Activated B cell treated with CpG ODN at 0.5 μM for 24 hours (primary cell): Measurements from ENCODE around the gene LCLAT1. TPM values are rescaled to one million over a fixed set of nuclear protein-coding genes. Genes with fewer than 3 reads are reported as not detected.
A peak's percentile ranks its signal among the peaks of the same experiment; 100 is the strongest.

Source experiments
- ATAC-seq: fragments of 200-7000 bp; cut with Tn5 transposase; one replicate; pipeline ENCODE4 v1.10.0; 2021; ENCODE audit warnings: low read depth, mild to moderate bottlenecking, moderate library complexity
- CTCF ChIA-PET: fragments of 350-600 bp; sonication (Branson Sonifier 250); formaldehyde crosslinking; loops from one replicate; lab custom pipeline; 2021; ENCODE audit warnings: antibody characterized with exemption; lab: Charles Lee
- POLR2A ChIA-PET: fragments of 350-600 bp; sonication (Branson Sonifier 250); formaldehyde crosslinking; loops from one replicate; lab custom pipeline; 2021; ENCODE audit warnings: antibody characterized with exemption; lab: Charles Lee
- DNase-seq: peaks from one replicate; pipeline ENCODE4 v3.0.0; 2022
- H3K27ac Mint-ChIP-seq: one replicate; pipeline ENCODE4 v1.8.0; 2020; ENCODE audit warnings: mixed read lengths
- H3K27me3 Mint-ChIP-seq: one replicate; pipeline ENCODE4 v1.8.0; 2021; ENCODE audit warnings: mixed read lengths
- H3K36me3 Mint-ChIP-seq: one replicate; pipeline ENCODE4 v1.8.0; 2021; ENCODE audit warnings: low read depth, mixed read lengths
- H3K4me1 Mint-ChIP-seq: one replicate; pipeline ENCODE4 v1.8.0; 2021; ENCODE audit warnings: mixed read lengths
- H3K4me3 Mint-ChIP-seq: one replicate; pipeline ENCODE4 v1.8.0; 2020; ENCODE audit warnings: mild to moderate bottlenecking, mixed read lengths
- H3K9me3 Mint-ChIP-seq: one replicate; pipeline ENCODE4 v1.8.0; 2020; ENCODE audit warnings: mixed read lengths
- CTCF ChIP-seq: fragments of 200-600 bp; IDR thresholded peaks from one replicate; pipeline ENCODE4 v1.8.0; 2022; ENCODE audit warnings: antibody characterized with exemption, mild to moderate bottlenecking
- intact Hi-C: fragments of 100-400 bp; cut with micrococcal nuclease; formaldehyde crosslinking; loops from one replicate; pipeline ENCODE4 v1.15.1; 2024
- total RNA-seq: library from RNA; stranded (reverse); gene quantifications from 2 replicates; pipeline ENCODE4 v1.2.3, GENCODE V29; 2022

Gene LCLAT1
- total RNA-seq, 1 donor from 2014 or later, result 25.9 TPM

GRCh38 chr2:30439296-30439695 is 7.8 kb upstream of the LCLAT1 start:
- H3K27me3 Mint-ChIP-seq, result no peaks in the 10 kb centered on the region
- no peak for TF ChIP-seq CTCF
- H3K36me3 Mint-ChIP-seq, result no peaks in the 10 kb centered on the region
- ATAC-seq (no peak), DNase-seq (no peak)
- H3K4me1 Mint-ChIP-seq, result peaks cover 44% of the 10 kb centered on the region
- CTCF ChIA-PET, result no interaction called here
- POLR2A ChIA-PET, result no interaction called here
- intact Hi-C loops, result loop anchor here (5.0 kb wide), 2 partner anchors 67 to 152 kb away; no protein-coding TSS in a partner anchor
- no peaks in the 10 kb centered on the region for H3K9me3 Mint-ChIP-seq
- no peak overlapping the region for H3K4me3 Mint-ChIP-seq
- no peak overlapping the region for H3K27ac Mint-ChIP-seq

- H3K27me3 Mint-ChIP-seq, result no peaks in the 10 kb centered on the region
- ChIA-PET POLR2A (no interaction called here), CTCF (no interaction called here)
- H3K4me1 Mint-ChIP-seq, result peaks cover 40% of the 10 kb centered on the region
- intact Hi-C loops, result loop anchor here (5.0 kb wide), 2 partner anchors 68 to 153 kb away; no protein-coding TSS in a partner anchor
- H3K4me3 Mint-ChIP-seq, result no peak overlapping the region
- H3K36me3 Mint-ChIP-seq, result no peaks in the 10 kb centered on the region
- no peaks in the 10 kb centered on the region for H3K9me3 Mint-ChIP-seq
- H3K27ac Mint-ChIP-seq, result peak overlapping the region; percentile 30
- DNase-seq, result no peak
- no peak for ATAC-seq
- no peak for TF ChIP-seq CTCF
Measured at GRCh38 chr2:30439879-30440278, 7.2 kb upstream of the LCLAT1 start.

- ChIA-PET POLR2A (no interaction called here), CTCF (no interaction called here)
- Mint-ChIP-seq H3K36me3 (no peaks in the 10 kb centered on the region), H3K27ac (no peak overlapping the region), H3K4me3 (no peak overlapping the region), H3K27me3 (no peaks in the 10 kb centered on the region), H3K9me3 (no peaks in the 10 kb centered on the region), H3K4me1 (peaks cover 35% of the 10 kb centered on the region)
- intact Hi-C loops, result no loop called here
- DNase-seq (no peak), ATAC-seq (no peak)
- TF ChIP-seq CTCF, result no peak
Measured at GRCh38 chr2:30441023-30441422, 6.0 kb upstream of the LCLAT1 start.

- CTCF ChIA-PET, result no interaction called here
- POLR2A ChIA-PET, result no interaction called here
- ATAC-seq (no peak), DNase-seq (no peak)
- peaks cover 8% of the 10 kb centered on the region for H3K36me3 Mint-ChIP-seq
- H3K4me1 Mint-ChIP-seq, result peaks cover 31% of the 10 kb centered on the region
- intact Hi-C loops, result no loop called here
- H3K4me3 Mint-ChIP-seq, result no peak overlapping the region
- H3K27me3 Mint-ChIP-seq, result no peaks in the 10 kb centered on the region
- H3K27ac Mint-ChIP-seq, result no peak overlapping the region
- no peak for TF ChIP-seq CTCF
- no peaks in the 10 kb centered on the region for H3K9me3 Mint-ChIP-seq
Measured at GRCh38 chr2:30443081-30443480, 4.0 kb upstream of the LCLAT1 start.

GRCh38 chr2:30444273-30444672 is 2.8 kb upstream of the LCLAT1 start:
- Mint-ChIP-seq H3K4me3 (no peak overlapping the region), H3K9me3 (no peaks in the 10 kb centered on the region), H3K4me1 (peaks cover 33% of the 10 kb centered on the region), H3K36me3 (peaks cover 8% of the 10 kb centered on the region), H3K27me3 (no peaks in the 10 kb centered on the region), H3K27ac (no peak overlapping the region)
- no peak for ATAC-seq
- TF ChIP-seq CTCF, result no peak
- intact Hi-C loops, result no loop called here
- ChIA-PET CTCF (no interaction called here), POLR2A (no interaction called here)
- DNase-seq, result no peak
